ENCODE data around the gene MT1B.

The MT1B gene

GRCh38 chr16:56625140-56625942 is 26.3 kb upstream of the MT1B start, which contains the start of gene MT1E:
Gene MT1E, plus strand, starts transcription at chr16:56625781. Its CDS starts 71 bp downstream, at chr16:56625852.
- Mint-ChIP-seq H3K27ac (ENCODE audit: low read depth) (peak within 1 kb of the TSS; percentile 91), H3K27me3 (peaks cover 1% of the 10 kb centered on the region)
- DNase-seq (ENCODE audit: low spot score in 2 of 2): peak in 1 of 2 donors; percentile 54

GRCh38 chr16:56625943-56626654 is 25.6 kb upstream of the MT1B start:
- Mint-ChIP-seq H3K36me3 (ENCODE audit: insufficient read depth) (peaks cover 5% of the 10 kb centered on the region), H3K27me3 (peaks cover 9% of the 10 kb centered on the region), H3K4me3 (peak overlapping the region; percentile 97), H3K27ac (ENCODE audit: low read depth) (peak overlapping the region; percentile 91), H3K9me3 (no peaks in the 10 kb centered on the region), H3K4me1 (peaks cover 15% of the 10 kb centered on the region)
- DNase-seq (ENCODE audit: low spot score in 2 of 2) (no peak), ATAC-seq (replicated peaks; ENCODE audit: extremely low read depth, poor library complexity, severe bottlenecking) (peak; percentile 13)

More at GRCh38 chr16:56625140-56625942, 26.3 kb upstream of the MT1B start, which contains the start of gene MT1E:
- Mint-ChIP-seq H3K4me1 (peaks cover 15% of the 10 kb centered on the region), H3K36me3 (ENCODE audit: insufficient read depth) (peaks cover 5% of the 10 kb centered on the region), H3K4me3 (peak within 1 kb of the TSS; percentile 97), H3K9me3 (no peaks in the 10 kb centered on the region)
- ATAC-seq (replicated peaks; ENCODE audit: extremely low read depth, poor library complexity, severe bottlenecking): peak; percentile 98

- H3K36me3 Mint-ChIP-seq (ENCODE audit: insufficient read depth): peaks cover 5% of the 10 kb centered on the region
- H3K27ac Mint-ChIP-seq (ENCODE audit: low read depth): no peak overlapping the region
- peaks cover 15% of the 10 kb centered on the region for H3K27me3 Mint-ChIP-seq
- ATAC-seq (replicated peaks; ENCODE audit: extremely low read depth, poor library complexity, severe bottlenecking) (no peak), DNase-seq (ENCODE audit: low spot score in 2 of 2) (no peak)
- peak overlapping the region; percentile 97 for H3K4me3 Mint-ChIP-seq
- H3K4me1 Mint-ChIP-seq: peaks cover 16% of the 10 kb centered on the region
- no peaks in the 10 kb centered on the region for H3K9me3 Mint-ChIP-seq
Measured at GRCh38 chr16:56626685-56627084, 25.0 kb upstream of the MT1B start.

- H3K36me3 Mint-ChIP-seq (ENCODE audit: insufficient read depth): peaks cover 5% of the 10 kb centered on the region
- no peak overlapping the region for H3K27ac Mint-ChIP-seq (ENCODE audit: low read depth)
- H3K9me3 Mint-ChIP-seq: no peaks in the 10 kb centered on the region
- DNase-seq (ENCODE audit: low spot score in 2 of 2): no peak
- no peak overlapping the region for H3K4me3 Mint-ChIP-seq
- no peak for ATAC-seq (replicated peaks; ENCODE audit: extremely low read depth, poor library complexity, severe bottlenecking)
- peaks cover 35% of the 10 kb centered on the region for H3K27me3 Mint-ChIP-seq
- peaks cover 20% of the 10 kb centered on the region for H3K4me1 Mint-ChIP-seq
Measured at GRCh38 chr16:56628486-56629350, 23.0 kb upstream of the MT1B start.

GRCh38 chr16:56629531-56629930 is 22.2 kb upstream of the MT1B start:
- peaks cover 5% of the 10 kb centered on the region for H3K36me3 Mint-ChIP-seq (ENCODE audit: insufficient read depth)

GRCh38 chr16:56630134-56630533 is 21.6 kb upstream of the MT1B start:
- Mint-ChIP-seq H3K36me3 (ENCODE audit: insufficient read depth) (peaks cover 3% of the 10 kb centered on the region), H3K27me3 (peaks cover 49% of the 10 kb centered on the region), H3K4me1 (peaks cover 20% of the 10 kb centered on the region), H3K9me3 (no peaks in the 10 kb centered on the region), H3K4me3 (no peak overlapping the region), H3K27ac (ENCODE audit: low read depth) (no peak overlapping the region)
- ATAC-seq (replicated peaks; ENCODE audit: extremely low read depth, poor library complexity, severe bottlenecking) (no peak), DNase-seq (ENCODE audit: low spot score in 2 of 2) (no peak)

More at GRCh38 chr16:56629531-56629930, 22.2 kb upstream of the MT1B start:
- H3K4me3 Mint-ChIP-seq: no peak overlapping the region
- H3K27ac Mint-ChIP-seq (ENCODE audit: low read depth): no peak overlapping the region
- no peak for ATAC-seq (replicated peaks; ENCODE audit: extremely low read depth, poor library complexity, severe bottlenecking)
- H3K4me1 Mint-ChIP-seq: peaks cover 20% of the 10 kb centered on the region
- no peaks in the 10 kb centered on the region for H3K9me3 Mint-ChIP-seq
- DNase-seq (ENCODE audit: low spot score in 2 of 2): no peak
- peaks cover 43% of the 10 kb centered on the region for H3K27me3 Mint-ChIP-seq

- H3K4me3 Mint-ChIP-seq: no peak overlapping the region
- H3K27me3 Mint-ChIP-seq: peaks cover 60% of the 10 kb centered on the region
- ATAC-seq (replicated peaks; ENCODE audit: extremely low read depth, poor library complexity, severe bottlenecking) (no peak), DNase-seq (ENCODE audit: low spot score in 2 of 2) (no peak)
- no peak overlapping the region for H3K27ac Mint-ChIP-seq (ENCODE audit: low read depth)
- no peaks in the 10 kb centered on the region for H3K36me3 Mint-ChIP-seq (ENCODE audit: insufficient read depth)
- peaks cover 13% of the 10 kb centered on the region for H3K4me1 Mint-ChIP-seq
- H3K9me3 Mint-ChIP-seq: no peaks in the 10 kb centered on the region
Measured at GRCh38 chr16:56631197-56631596, 20.5 kb upstream of the MT1B start.

GRCh38 chr16:56631832-56632155 is 19.9 kb upstream of the MT1B start:
- ATAC-seq (replicated peaks; ENCODE audit: extremely low read depth, poor library complexity, severe bottlenecking) (no peak), DNase-seq (ENCODE audit: low spot score in 2 of 2) (no peak)
- peaks cover 66% of the 10 kb centered on the region for H3K27me3 Mint-ChIP-seq
- H3K9me3 Mint-ChIP-seq: no peaks in the 10 kb centered on the region
- peaks cover 12% of the 10 kb centered on the region for H3K4me1 Mint-ChIP-seq
- peak overlapping the region; percentile 49 for H3K4me3 Mint-ChIP-seq
- H3K36me3 Mint-ChIP-seq (ENCODE audit: insufficient read depth): no peaks in the 10 kb centered on the region
- H3K27ac Mint-ChIP-seq (ENCODE audit: low read depth): no peak overlapping the region

GRCh38 chr16:56632156-56632847 is 19.4 kb upstream of the MT1B start, which contains the start of gene MT1M:
Gene MT1M, plus strand, starts transcription at chr16:56632659. Its CDS starts 73 bp downstream, at chr16:56632732.
- Mint-ChIP-seq H3K9me3 (no peaks in the 10 kb centered on the region), H3K36me3 (ENCODE audit: insufficient read depth) (no peaks in the 10 kb centered on the region), H3K4me1 (peaks cover 13% of the 10 kb centered on the region), H3K4me3 (peak within 1 kb of the TSS; percentile 49), H3K27me3 (peaks cover 71% of the 10 kb centered on the region), H3K27ac (ENCODE audit: low read depth) (no peak within 1 kb of the TSS)
- ATAC-seq (replicated peaks; ENCODE audit: extremely low read depth, poor library complexity, severe bottlenecking) (no peak), DNase-seq (ENCODE audit: low spot score in 2 of 2) (no peak)

GRCh38 chr16:56632848-56633365 is 18.8 kb upstream of the MT1B start:
- Mint-ChIP-seq H3K27ac (ENCODE audit: low read depth) (no peak overlapping the region), H3K36me3 (ENCODE audit: insufficient read depth) (no peaks in the 10 kb centered on the region), H3K27me3 (peaks cover 77% of the 10 kb centered on the region), H3K9me3 (no peaks in the 10 kb centered on the region), H3K4me3 (peak overlapping the region; percentile 36), H3K4me1 (peaks cover 19% of the 10 kb centered on the region)
- DNase-seq (ENCODE audit: low spot score in 2 of 2) (no peak), ATAC-seq (replicated peaks; ENCODE audit: extremely low read depth, poor library complexity, severe bottlenecking) (no peak)

- DNase-seq (ENCODE audit: low spot score in 2 of 2) (no peak), ATAC-seq (replicated peaks; ENCODE audit: extremely low read depth, poor library complexity, severe bottlenecking) (no peak)
- Mint-ChIP-seq H3K9me3 (no peaks in the 10 kb centered on the region), H3K36me3 (ENCODE audit: insufficient read depth) (no peaks in the 10 kb centered on the region), H3K27ac (ENCODE audit: low read depth) (no peak overlapping the region), H3K4me1 (peaks cover 21% of the 10 kb centered on the region), H3K4me3 (no peak overlapping the region), H3K27me3 (peaks cover 83% of the 10 kb centered on the region)
Measured at GRCh38 chr16:56633535-56633934, 18.2 kb upstream of the MT1B start.
